Activated CD4-positive, alpha-beta T cell treated with anti-CD3 and anti-CD28 coated beads, Interleukin-2, amount 10 ng/mL, durations not matched to agents 7 days and 5 days (primary cell): ENCODE data around the gene PRL. TPM values are rescaled to one million over a fixed set of nuclear protein-coding genes. Genes with fewer than 3 reads are reported as not detected.

ENCODE experiments used
- CTCF ChIA-PET: fragments of 350-600 bp; sonication (Branson Sonifier 250); formaldehyde crosslinking; loops from one replicate; lab custom pipeline; 2021; ENCODE audit warnings: antibody characterized with exemption; lab: Charles Lee
- POLR2A ChIA-PET: fragments of 350-600 bp; sonication (Branson Sonifier 250); formaldehyde crosslinking; loops from one replicate; lab custom pipeline; 2021; ENCODE audit warnings: antibody characterized with exemption; lab: Charles Lee
- DNase-seq: peaks from one replicate; pipeline ENCODE4 v3.0.0-alpha.2; 2020
- H3K27ac Mint-ChIP-seq: one replicate; pipeline ENCODE4 v1.8.0; 2021; ENCODE audit warnings: mild to moderate bottlenecking, moderate library complexity, mixed read lengths
- H3K27me3 Mint-ChIP-seq: one replicate; pipeline ENCODE4 v1.8.0; 2021; ENCODE audit warnings: mixed read lengths
- H3K36me3 Mint-ChIP-seq: one replicate; pipeline ENCODE4 v1.8.0; 2021; ENCODE audit warnings: low read depth, mixed read lengths
- H3K4me1 Mint-ChIP-seq: one replicate; pipeline ENCODE4 v1.8.0; 2021; ENCODE audit warnings: mixed read lengths
- H3K4me3 Mint-ChIP-seq: one replicate; pipeline ENCODE4 v1.8.0; 2021; ENCODE audit warnings: mild to moderate bottlenecking, moderate library complexity, mixed read lengths
- H3K9me3 Mint-ChIP-seq: one replicate; pipeline ENCODE4 v1.8.0; 2021; ENCODE audit warnings: mixed read lengths
- total RNA-seq, 2 experiments: library from RNA; stranded (reverse); gene quantifications; one replicate each; pipeline ENCODE4 v1.2.3, GENCODE V29; 2021

Gene PRL
- not detected for total RNA-seq

DNA sequence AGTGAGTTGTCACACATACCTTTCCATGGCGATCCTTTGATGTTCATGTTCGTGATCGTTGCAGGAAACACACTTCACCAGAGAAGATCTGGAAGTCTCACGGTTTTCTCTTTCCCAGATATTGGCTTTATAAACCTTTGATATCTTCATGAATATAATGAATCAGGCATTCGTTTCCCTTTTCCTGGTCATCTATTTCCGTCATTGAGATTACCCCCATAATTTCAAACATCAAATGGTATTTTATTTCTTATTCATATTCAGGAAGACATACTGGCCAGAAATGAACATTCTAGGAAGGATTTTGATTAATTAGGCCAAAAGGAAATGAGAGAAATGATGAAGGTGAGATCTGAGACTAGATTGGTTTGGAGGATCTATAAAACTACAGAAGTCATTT, at the start of gene PRL:
PRL (minus strand) TSS at position 101 of the 400 bp plus-strand sequence; CDS start at position 47, 54 bp downstream.
- DNase-seq = no peak
- Mint-ChIP-seq H3K27ac (no peak within 1 kb of the TSS), H3K9me3 (no peaks in the 10 kb centered on the region), H3K36me3 (no peaks in the 10 kb centered on the region), H3K4me3 (no peak within 1 kb of the TSS), H3K27me3 (no peaks in the 10 kb centered on the region), H3K4me1 (no peaks in the 10 kb centered on the region)
- ChIA-PET POLR2A (no interaction called here), CTCF (no interaction called here)

GRCh38 chr6:22343864-22344263, 47.0 kb upstream of the PRL start:
- DNase-seq = no peak
- H3K27ac Mint-ChIP-seq = no peak overlapping the region
- no peaks in the 10 kb centered on the region for H3K27me3 Mint-ChIP-seq
- ChIA-PET CTCF (no interaction called here), POLR2A (no interaction called here)
- no peaks in the 10 kb centered on the region for H3K36me3 Mint-ChIP-seq
- H3K9me3 Mint-ChIP-seq = no peaks in the 10 kb centered on the region
- H3K4me1 Mint-ChIP-seq = no peaks in the 10 kb centered on the region
- no peak overlapping the region for H3K4me3 Mint-ChIP-seq

DNA sequence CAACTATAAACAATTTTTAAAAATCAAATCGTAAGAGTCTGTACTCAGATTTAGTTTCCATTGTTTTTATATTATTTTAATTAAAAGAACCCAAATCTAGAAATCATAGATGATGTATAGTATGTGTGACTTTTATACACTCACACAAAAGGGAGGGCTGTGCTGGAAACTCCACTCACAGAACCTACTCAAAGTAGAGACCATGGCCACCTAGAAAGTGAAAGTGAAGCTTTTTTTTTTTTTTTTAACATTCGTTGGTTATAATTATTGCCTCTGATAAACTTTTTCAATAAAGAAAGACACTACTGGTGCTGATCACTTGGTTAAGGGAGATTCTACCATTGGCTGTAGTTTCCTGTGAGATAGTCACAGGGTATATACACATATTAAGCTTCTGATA, 37.9 kb upstream of the PRL start:
- peaks cover 1% of the 10 kb centered on the region for H3K4me1 Mint-ChIP-seq
- DNase-seq = no peak
- ChIA-PET POLR2A (no interaction called here), CTCF (no interaction called here)
- H3K9me3 Mint-ChIP-seq = no peaks in the 10 kb centered on the region
- no peaks in the 10 kb centered on the region for H3K27me3 Mint-ChIP-seq
- no peak overlapping the region for H3K27ac Mint-ChIP-seq
- no peaks in the 10 kb centered on the region for H3K36me3 Mint-ChIP-seq
- H3K4me3 Mint-ChIP-seq = no peak overlapping the region

DNA sequence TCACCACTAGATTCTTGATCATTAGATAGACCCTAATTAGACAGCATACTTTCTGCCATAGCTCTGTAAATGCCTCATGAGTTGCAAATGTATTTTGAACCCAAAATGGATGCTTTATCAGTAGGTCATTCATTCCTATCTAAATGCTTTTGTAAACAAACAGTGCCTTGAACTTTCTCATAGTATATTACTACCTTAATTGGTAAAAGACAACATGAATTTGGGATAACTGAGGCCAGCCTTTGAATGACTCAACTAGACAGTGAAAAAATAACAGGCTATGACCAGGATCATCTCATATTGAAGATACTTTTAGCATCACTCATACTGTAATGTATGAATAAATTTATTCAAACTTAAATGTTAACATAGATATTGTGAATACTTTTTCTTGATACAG, 37.0 kb upstream of the PRL start:
- Mint-ChIP-seq H3K27ac (no peak overlapping the region), H3K4me3 (no peak overlapping the region), H3K36me3 (no peaks in the 10 kb centered on the region), H3K4me1 (peaks cover 1% of the 10 kb centered on the region), H3K27me3 (no peaks in the 10 kb centered on the region), H3K9me3 (no peaks in the 10 kb centered on the region)
- DNase-seq = no peak
- ChIA-PET CTCF (no interaction called here), POLR2A (no interaction called here)

- Mint-ChIP-seq H3K36me3 (no peaks in the 10 kb centered on the region), H3K4me3 (no peak overlapping the region), H3K4me1 (peaks cover 1% of the 10 kb centered on the region), H3K9me3 (no peaks in the 10 kb centered on the region), H3K27ac (no peak overlapping the region), H3K27me3 (no peaks in the 10 kb centered on the region)
- ChIA-PET CTCF (no interaction called here), POLR2A (no interaction called here)
- no peak for DNase-seq
These were observed 35.9 kb upstream of the PRL start for GRCh38 chr6:22332711-22333110.

GRCh38 chr6:22332216-22332615, 35.4 kb upstream of the PRL start:
- H3K4me1 Mint-ChIP-seq = peaks cover 1% of the 10 kb centered on the region
- no peak overlapping the region for H3K27ac Mint-ChIP-seq
- CTCF ChIA-PET = no interaction called here
- H3K9me3 Mint-ChIP-seq = no peaks in the 10 kb centered on the region
- no peak for DNase-seq
- POLR2A ChIA-PET = no interaction called here
- no peak overlapping the region for H3K4me3 Mint-ChIP-seq
- H3K36me3 Mint-ChIP-seq = no peaks in the 10 kb centered on the region
- H3K27me3 Mint-ChIP-seq = no peaks in the 10 kb centered on the region

- no peaks in the 10 kb centered on the region for H3K27me3 Mint-ChIP-seq
- no peak for DNase-seq
- H3K27ac Mint-ChIP-seq = no peak overlapping the region
- no peaks in the 10 kb centered on the region for H3K9me3 Mint-ChIP-seq
- POLR2A ChIA-PET = no interaction called here
- no peaks in the 10 kb centered on the region for H3K36me3 Mint-ChIP-seq
- H3K4me3 Mint-ChIP-seq = no peak overlapping the region
- CTCF ChIA-PET = no interaction called here
- H3K4me1 Mint-ChIP-seq = peaks cover 1% of the 10 kb centered on the region
These were observed 34.1 kb upstream of the PRL start for GRCh38 chr6:22330941-22331340.

GRCh38 chr6:22328474-22328873, 31.6 kb upstream of the PRL start:
- H3K9me3 Mint-ChIP-seq = no peaks in the 10 kb centered on the region
- DNase-seq = no peak
- no peaks in the 10 kb centered on the region for H3K4me1 Mint-ChIP-seq
- no peak overlapping the region for H3K4me3 Mint-ChIP-seq
- POLR2A ChIA-PET = no interaction called here
- H3K27me3 Mint-ChIP-seq = no peaks in the 10 kb centered on the region
- no peak overlapping the region for H3K27ac Mint-ChIP-seq
- no peaks in the 10 kb centered on the region for H3K36me3 Mint-ChIP-seq
- CTCF ChIA-PET = no interaction called here

GRCh38 chr6:22327881-22328280, 31.0 kb upstream of the PRL start:
- H3K4me1 Mint-ChIP-seq = no peaks in the 10 kb centered on the region
- CTCF ChIA-PET = no interaction called here
- no peaks in the 10 kb centered on the region for H3K27me3 Mint-ChIP-seq
- no peaks in the 10 kb centered on the region for H3K36me3 Mint-ChIP-seq
- POLR2A ChIA-PET = no interaction called here
- H3K9me3 Mint-ChIP-seq = no peaks in the 10 kb centered on the region
- H3K4me3 Mint-ChIP-seq = no peak overlapping the region
- H3K27ac Mint-ChIP-seq = no peak overlapping the region
- DNase-seq = no peak

GRCh38 chr6:22326500-22326899, 29.7 kb upstream of the PRL start:
- H3K4me3 Mint-ChIP-seq = no peak overlapping the region
- H3K4me1 Mint-ChIP-seq = no peaks in the 10 kb centered on the region
- ChIA-PET POLR2A (no interaction called here), CTCF (no interaction called here)
- no peaks in the 10 kb centered on the region for H3K9me3 Mint-ChIP-seq
- no peak overlapping the region for H3K27ac Mint-ChIP-seq
- H3K27me3 Mint-ChIP-seq = peaks cover 2% of the 10 kb centered on the region
- H3K36me3 Mint-ChIP-seq = no peaks in the 10 kb centered on the region
- no peak for DNase-seq

GRCh38 chr6:22325481-22325880, 28.6 kb upstream of the PRL start:
- no peak for DNase-seq
- Mint-ChIP-seq H3K36me3 (no peaks in the 10 kb centered on the region), H3K4me3 (no peak overlapping the region), H3K4me1 (no peaks in the 10 kb centered on the region), H3K27me3 (peaks cover 2% of the 10 kb centered on the region), H3K27ac (no peak overlapping the region), H3K9me3 (no peaks in the 10 kb centered on the region)
- POLR2A ChIA-PET = no interaction called here
- CTCF ChIA-PET = no interaction called here

DNA sequence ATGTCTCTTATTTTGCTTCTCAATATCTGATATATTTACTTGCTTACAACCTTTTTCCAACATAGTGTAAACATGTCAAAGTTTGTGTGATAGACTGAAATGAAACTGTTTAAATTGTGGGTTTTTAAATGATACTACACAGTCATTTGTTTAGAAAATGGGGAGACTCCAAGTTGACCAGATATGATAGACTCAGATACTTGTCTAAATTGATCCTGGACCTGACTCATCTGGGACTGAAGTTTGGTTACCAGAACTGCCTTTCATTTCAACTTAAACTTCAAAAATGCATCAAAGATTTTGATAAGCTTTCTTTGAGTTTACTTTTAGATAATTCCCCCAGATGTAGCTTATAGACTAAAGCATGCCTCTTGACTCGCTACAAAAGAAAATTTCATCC, 27.0 kb upstream of the PRL start:
- ChIA-PET CTCF (no interaction called here), POLR2A (no interaction called here)
- Mint-ChIP-seq H3K4me3 (no peak overlapping the region), H3K36me3 (no peaks in the 10 kb centered on the region), H3K27me3 (peaks cover 2% of the 10 kb centered on the region), H3K4me1 (no peaks in the 10 kb centered on the region), H3K9me3 (no peaks in the 10 kb centered on the region), H3K27ac (no peak overlapping the region)
- no peak for DNase-seq

- Mint-ChIP-seq H3K4me1 (no peaks in the 10 kb centered on the region), H3K36me3 (no peaks in the 10 kb centered on the region), H3K4me3 (no peak overlapping the region), H3K9me3 (peaks cover 2% of the 10 kb centered on the region), H3K27me3 (peaks cover 2% of the 10 kb centered on the region), H3K27ac (no peak overlapping the region)
- CTCF ChIA-PET = interaction anchor here (0.6 kb wide), 2 partner anchors 128 to 885 kb away, joined by 5 read pairs; no protein-coding TSS in a partner anchor
- DNase-seq = no peak
- POLR2A ChIA-PET = no interaction called here
These were observed 25.5 kb upstream of the PRL start for GRCh38 chr6:22322103-22323030.

- H3K9me3 Mint-ChIP-seq = peaks cover 2% of the 10 kb centered on the region
- ChIA-PET CTCF (no interaction called here), POLR2A (no interaction called here)
- H3K36me3 Mint-ChIP-seq = no peaks in the 10 kb centered on the region
- H3K27me3 Mint-ChIP-seq = peaks cover 2% of the 10 kb centered on the region
- H3K27ac Mint-ChIP-seq = no peak overlapping the region
- no peak for DNase-seq
- H3K4me1 Mint-ChIP-seq = no peaks in the 10 kb centered on the region
- no peak overlapping the region for H3K4me3 Mint-ChIP-seq
These were observed 23.9 kb upstream of the PRL start for GRCh38 chr6:22320750-22321149.
